NCI-H2196 (cell line): ENCODE data around the gene SETBP1.
"Not testable (repeated sequence)": the region's sequence is repeated elsewhere in the genome, so short reads cannot be mapped to it uniquely, and the experiment has no call there.

Experiments
- DNase-seq: peaks from one replicate; lab custom pipeline; 2025; ENCODE audit not compliant: unreplicated experiment; lab: John Stamatoyannopoulos, UW

Gene SETBP1

GRCh38 chr18:44788334-44788733, 107.6 kb downstream of the SETBP1 start:
- no peak for DNase-seq

GRCh38 chr18:44789710-44790109, 109.0 kb downstream of the SETBP1 start:
- no peak for DNase-seq

- DNase-seq, result no peak
These were observed 110.2 kb downstream of the SETBP1 start for GRCh38 chr18:44790860-44791259.

GRCh38 chr18:44791520-44791919, 110.8 kb downstream of the SETBP1 start:
- DNase-seq, result no peak

- no peak for DNase-seq
These were observed 111.9 kb downstream of the SETBP1 start for GRCh38 chr18:44792456-44793061.

- DNase-seq, result no peak
These were observed 112.5 kb downstream of the SETBP1 start for GRCh38 chr18:44793194-44793593.

GRCh38 chr18:44793685-44794084, 113.0 kb downstream of the SETBP1 start:
- DNase-seq, result no peak

- DNase-seq, result no peak
These were observed 114.6 kb downstream of the SETBP1 start for GRCh38 chr18:44795241-44795640.

- no peak for DNase-seq
These were observed 116.0 kb downstream of the SETBP1 start for GRCh38 chr18:44796429-44797428.

GRCh38 chr18:44798433-44799048, 117.9 kb downstream of the SETBP1 start:
- DNase-seq, result no peak

GRCh38 chr18:44799382-44799906, 118.8 kb downstream of the SETBP1 start:
- DNase-seq, result no peak

- no peak for DNase-seq
These were observed 119.3 kb downstream of the SETBP1 start for GRCh38 chr18:44799907-44800421.

GRCh38 chr18:44800766-44801165, 120.1 kb downstream of the SETBP1 start:
- not testable (repeated sequence) for DNase-seq

GRCh38 chr18:44801781-44802180, 121.1 kb downstream of the SETBP1 start:
- no peak for DNase-seq

- no peak for DNase-seq
These were observed 121.8 kb downstream of the SETBP1 start for GRCh38 chr18:44802508-44802907.

- no peak for DNase-seq
These were observed 122.4 kb downstream of the SETBP1 start for GRCh38 chr18:44803019-44803650.

GRCh38 chr18:44804033-44804432, 123.3 kb downstream of the SETBP1 start:
- no peak for DNase-seq

GRCh38 chr18:44805176-44805575, 124.5 kb downstream of the SETBP1 start:
- no peak for DNase-seq

GRCh38 chr18:44805643-44806042, 125.0 kb downstream of the SETBP1 start:
- DNase-seq, result no peak

- no peak for DNase-seq
These were observed 127.1 kb downstream of the SETBP1 start for GRCh38 chr18:44807766-44808165.
